MM.1S (cell line): ENCODE results near the gene PRDM5.

Experiments used
- DNase-seq: peaks from one replicate; pipeline ENCODE4 v3.0.0-alpha.2; 2015
- H2AFZ ChIP-seq: fragments of 300-600 bp; sonication (generic); 2 replicates; pipeline ENCODE4 v1.6.0; 2016; ENCODE audit warnings: antibody characterized with exemption, low read length
- H3F3A ChIP-seq: fragments of 300-600 bp; sonication (generic); 2 replicates; pipeline ENCODE4 v1.6.1; 2016; ENCODE audit warnings: mild to moderate bottlenecking, antibody characterized with exemption, low read length, moderate library complexity, mixed read lengths; ENCODE audit not compliant: insufficient read depth
- H3K27ac ChIP-seq: fragments of 300-600 bp; sonication (generic); 2 replicates; pipeline ENCODE4 v1.5.1; 2016; ENCODE audit warnings: mild to moderate bottlenecking, low read length
- H3K27me3 ChIP-seq: fragments of 300-600 bp; sonication (generic); replicated peaks from 2 replicates; pipeline ENCODE4 v1.6.0; 2016; ENCODE audit warnings: low read length; ENCODE audit not compliant: insufficient read depth
- H3K36me3 ChIP-seq: fragments of 300-600 bp; sonication (generic); replicated peaks from 2 replicates; pipeline ENCODE4 v1.6.1; 2016; ENCODE audit warnings: mild to moderate bottlenecking, low read length, mixed read lengths; ENCODE audit not compliant: insufficient read depth
- H3K4me1 ChIP-seq: fragments of 300-600 bp; sonication (generic); 2 replicates; pipeline ENCODE4 v1.6.1; 2016; ENCODE audit warnings: low read length, mixed read lengths
- H3K4me2 ChIP-seq: fragments of 300-600 bp; sonication (generic); 2 replicates; pipeline ENCODE4 v1.6.0; 2016; ENCODE audit warnings: low read depth, low read length
- H3K4me3 ChIP-seq: fragments of 300-600 bp; sonication (generic); 2 replicates; pipeline ENCODE4 v1.5.1; 2016; ENCODE audit warnings: low read length, mixed read lengths
- H3K79me2 ChIP-seq: fragments of 300-600 bp; sonication (generic); 2 replicates; pipeline ENCODE4 v1.6.1; 2016; ENCODE audit warnings: mixed run types, low read length, mixed read lengths
- H3K9ac ChIP-seq: fragments of 300-600 bp; sonication (generic); 2 replicates; pipeline ENCODE4 v1.6.1; 2016; ENCODE audit warnings: low read length, mixed read lengths
- H3K9me2 ChIP-seq: fragments of 300-600 bp; sonication (generic); replicated peaks from 2 replicates; pipeline ENCODE4 v1.6.1; 2016; ENCODE audit warnings: mild to moderate bottlenecking, low read length, mixed read lengths; ENCODE audit not compliant: insufficient read depth
- H3K9me3 ChIP-seq: fragments of 300-600 bp; sonication (generic); replicated peaks from 2 replicates; pipeline ENCODE4 v1.6.1; 2016; ENCODE audit warnings: mild to moderate bottlenecking, low read length, mixed read lengths; ENCODE audit not compliant: insufficient read depth
- H4K20me1 ChIP-seq: fragments of 300-600 bp; sonication (generic); 2 replicates; pipeline ENCODE4 v1.6.1; 2016; ENCODE audit warnings: mild to moderate bottlenecking, low read length, moderate library complexity, mixed read lengths; ENCODE audit not compliant: insufficient read depth
- EZH2 ChIP-seq: fragments of 300-600 bp; sonication (generic); optimal IDR thresholded peaks from 2 replicates; pipeline ENCODE3; 2017; ENCODE audit warnings: low read depth, mild to moderate bottlenecking, antibody characterized with exemption, low read length, mixed read lengths
- EZH2phosphoT487 ChIP-seq: fragments of 300-600 bp; sonication (generic); IDR thresholded peaks from 2 replicates; pipeline ENCODE4 v1.6.1; 2018; ENCODE audit warnings: antibody characterized with exemption, low read length
- TF ChIP-seq, protein P1 (sequence below): fragments of 300-600 bp; sonication (generic); IDR thresholded peaks from 2 replicates; pipeline ENCODE4 v1.5.1; 2016; ENCODE audit warnings: antibody characterized with exemption, low read length, mixed read lengths

Gene PRDM5

DNA sequence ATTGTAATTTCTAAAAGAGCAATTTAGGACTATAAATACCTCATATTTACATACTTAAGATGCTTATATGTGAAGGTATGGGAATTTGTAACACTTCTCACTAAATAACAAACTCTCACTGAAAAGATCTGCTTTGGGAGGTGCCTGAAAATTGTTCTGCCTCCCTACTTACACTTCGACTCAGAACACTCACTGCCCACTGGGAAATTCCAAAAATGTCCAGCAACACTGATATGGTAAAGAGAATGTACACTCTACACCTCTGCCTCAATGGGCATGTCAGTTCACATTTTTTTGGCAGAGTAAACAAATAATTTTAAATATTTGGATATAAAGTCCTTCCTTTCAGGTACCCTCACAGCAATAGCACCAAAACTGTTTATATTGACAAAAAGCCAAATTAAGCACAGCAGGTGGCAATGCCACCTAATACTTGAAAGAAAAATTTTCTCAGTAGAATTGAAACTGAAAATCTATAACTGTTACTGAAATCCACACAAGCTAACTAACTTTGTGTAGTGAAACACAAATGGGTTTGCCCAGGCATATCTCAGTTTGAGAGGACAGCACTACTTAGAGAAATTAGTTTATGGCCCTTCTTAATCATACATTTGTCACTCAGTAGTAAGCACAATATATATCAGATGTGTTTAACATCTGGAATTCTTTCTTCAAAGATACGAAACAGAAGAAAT is 67.1 kb downstream of the PRDM5 start:
- H3K9me3 ChIP-seq = no peaks in the 10 kb centered on the region
- H3F3A ChIP-seq = peaks cover 29% of the 10 kb centered on the region
- peak; percentile 90 for DNase-seq
- no peaks in the 10 kb centered on the region for H3K36me3 ChIP-seq
- H2AFZ ChIP-seq = no peak overlapping the region
- H3K4me2 ChIP-seq = peak overlapping the region; percentile 64
- no peaks in the 10 kb centered on the region for H3K27me3 ChIP-seq
- H3K4me1 ChIP-seq = peaks cover 41% of the 10 kb centered on the region
- no peak overlapping the region for H3K4me3 ChIP-seq
- TF ChIP-seq, protein P1, sequence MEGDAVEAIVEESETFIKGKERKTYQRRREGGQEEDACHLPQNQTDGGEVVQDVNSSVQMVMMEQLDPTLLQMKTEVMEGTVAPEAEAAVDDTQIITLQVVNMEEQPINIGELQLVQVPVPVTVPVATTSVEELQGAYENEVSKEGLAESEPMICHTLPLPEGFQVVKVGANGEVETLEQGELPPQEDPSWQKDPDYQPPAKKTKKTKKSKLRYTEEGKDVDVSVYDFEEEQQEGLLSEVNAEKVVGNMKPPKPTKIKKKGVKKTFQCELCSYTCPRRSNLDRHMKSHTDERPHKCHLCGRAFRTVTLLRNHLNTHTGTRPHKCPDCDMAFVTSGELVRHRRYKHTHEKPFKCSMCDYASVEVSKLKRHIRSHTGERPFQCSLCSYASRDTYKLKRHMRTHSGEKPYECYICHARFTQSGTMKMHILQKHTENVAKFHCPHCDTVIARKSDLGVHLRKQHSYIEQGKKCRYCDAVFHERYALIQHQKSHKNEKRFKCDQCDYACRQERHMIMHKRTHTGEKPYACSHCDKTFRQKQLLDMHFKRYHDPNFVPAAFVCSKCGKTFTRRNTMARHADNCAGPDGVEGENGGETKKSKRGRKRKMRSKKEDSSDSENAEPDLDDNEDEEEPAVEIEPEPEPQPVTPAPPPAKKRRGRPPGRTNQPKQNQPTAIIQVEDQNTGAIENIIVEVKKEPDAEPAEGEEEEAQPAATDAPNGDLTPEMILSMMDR = peak; percentile 32
- TF ChIP-seq EZH2 = no peak
- no peaks in the 10 kb centered on the region for H3K9me2 ChIP-seq
- peak overlapping the region; percentile 13; the same call in 1 of the 2 replicates for H3K9ac ChIP-seq
- no peaks in the 10 kb centered on the region for H3K79me2 ChIP-seq
- H4K20me1 ChIP-seq = no peaks in the 10 kb centered on the region
- peak overlapping the region; percentile 69 for H3K27ac ChIP-seq

DNA sequence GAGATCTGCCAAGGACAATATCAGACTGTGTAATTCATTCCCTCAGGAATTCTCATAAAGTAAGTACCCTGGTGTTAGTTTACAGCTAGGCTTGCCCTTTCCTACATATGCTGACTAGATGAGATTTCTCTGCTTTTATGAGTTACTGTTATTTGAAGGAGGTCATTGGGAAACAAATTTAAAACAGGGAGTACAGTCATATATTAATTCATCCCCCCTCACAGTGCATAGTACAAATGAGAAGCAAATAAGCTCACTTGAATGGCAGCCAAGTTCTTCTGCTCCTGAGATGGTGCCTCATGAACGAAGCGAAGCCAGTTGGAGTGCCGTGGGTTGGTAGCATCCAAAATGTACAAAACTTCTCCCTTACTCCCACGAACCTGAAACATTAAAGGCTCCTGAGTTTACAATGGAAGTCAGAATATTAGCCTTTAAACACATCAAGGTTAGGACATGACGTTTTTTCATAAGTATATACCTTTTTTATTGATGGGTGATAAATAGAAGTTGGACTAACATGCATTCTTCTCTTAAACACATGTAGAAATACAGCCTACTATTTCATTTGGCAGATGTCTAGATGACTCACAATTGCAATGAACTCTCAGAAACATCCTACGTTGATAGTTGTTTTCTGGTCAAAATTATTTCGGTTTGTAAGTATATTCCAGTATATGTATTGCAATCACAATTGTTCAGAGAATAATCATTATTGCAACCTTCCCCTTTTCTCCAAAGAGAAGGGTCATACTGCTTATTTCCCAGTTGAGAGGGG is 69.2 kb downstream of the PRDM5 start:
- Histone ChIP-seq H3K9ac (no peak overlapping the region), H3K4me2 (no peak overlapping the region), H2AFZ (no peak overlapping the region), H3K79me2 (no peaks in the 10 kb centered on the region), H3K27me3 (no peaks in the 10 kb centered on the region), H3K27ac (no peak overlapping the region), H3K36me3 (no peaks in the 10 kb centered on the region), H3K4me3 (no peak overlapping the region), H3F3A (peaks cover 29% of the 10 kb centered on the region), H3K4me1 (peaks cover 36% of the 10 kb centered on the region), H3K9me3 (no peaks in the 10 kb centered on the region), H3K9me2 (no peaks in the 10 kb centered on the region), H4K20me1 (no peaks in the 10 kb centered on the region)
- TF ChIP-seq EZH2phosphoT487 (no peak), EZH2 (no peak)
- TF ChIP-seq, protein P1 = no peak
- DNase-seq = no peak

DNA sequence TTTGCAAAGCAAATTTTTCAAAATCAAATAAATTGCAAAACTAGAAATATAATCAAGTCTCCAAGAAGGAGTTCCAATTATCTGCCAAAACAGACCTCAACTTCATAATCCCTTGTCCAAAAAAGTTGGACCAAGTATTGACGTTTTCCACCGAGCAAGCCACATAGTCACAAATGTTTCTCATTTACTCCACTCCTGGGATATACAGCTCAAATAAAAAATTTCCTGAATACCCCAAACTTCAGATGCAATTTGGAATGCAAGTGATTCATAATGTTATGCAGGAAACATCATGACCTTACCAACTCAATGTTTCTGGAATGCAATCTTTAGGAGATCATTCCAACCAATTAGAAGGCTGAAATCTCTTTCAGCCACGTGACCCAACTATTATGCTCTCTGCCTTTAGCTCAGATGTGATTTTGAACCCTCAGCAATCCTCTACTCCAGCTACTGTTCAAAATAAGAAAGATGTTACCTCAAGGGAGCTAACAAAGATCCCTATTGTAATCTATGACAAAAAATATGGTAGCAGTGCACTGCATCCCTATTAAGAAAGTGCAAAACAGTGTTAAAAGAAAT is 72.4 kb downstream of the PRDM5 start:
- Histone ChIP-seq H2AFZ (no peak overlapping the region), H3F3A (peaks cover 7% of the 10 kb centered on the region; the same call in 1 of the 2 replicates), H4K20me1 (no peaks in the 10 kb centered on the region), H3K4me3 (no peak overlapping the region), H3K36me3 (no peaks in the 10 kb centered on the region), H3K9ac (no peak overlapping the region), H3K27me3 (no peaks in the 10 kb centered on the region), H3K4me2 (no peak overlapping the region), H3K9me2 (no peaks in the 10 kb centered on the region), H3K4me1 (peaks cover 8% of the 10 kb centered on the region), H3K27ac (no peak overlapping the region), H3K9me3 (no peaks in the 10 kb centered on the region), H3K79me2 (no peaks in the 10 kb centered on the region)
- TF ChIP-seq EZH2 = no peak
- TF ChIP-seq EZH2phosphoT487 = no peak
- TF ChIP-seq, protein P1 = no peak
- no peak for DNase-seq
